ENCODE data around the gene HSD17B8.
A peak's percentile ranks its signal among the peaks of the same experiment; 100 is the strongest.

Gene HSD17B8

DNA sequence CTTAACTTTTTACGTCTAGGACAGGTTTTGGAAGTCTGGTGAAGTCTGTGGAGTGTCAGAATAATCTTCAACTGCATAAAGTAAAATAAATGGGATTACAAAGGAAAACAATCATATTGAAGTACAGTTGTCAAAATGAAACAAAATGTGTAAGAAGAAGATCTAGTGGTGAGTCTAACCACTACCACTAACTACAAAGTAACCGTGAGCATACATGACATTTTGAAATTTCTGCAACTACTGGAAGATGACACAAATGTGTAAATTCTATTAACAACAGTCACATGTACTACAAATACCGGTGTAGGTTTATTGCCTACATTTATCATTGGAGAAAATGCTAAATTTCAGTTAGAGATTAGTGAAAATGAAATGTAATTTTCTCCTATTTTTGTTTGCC, 37.5 kb downstream of the HSD17B8 start:
- no peak for DNase-seq (ENCODE audit: low spot score)

DNA sequence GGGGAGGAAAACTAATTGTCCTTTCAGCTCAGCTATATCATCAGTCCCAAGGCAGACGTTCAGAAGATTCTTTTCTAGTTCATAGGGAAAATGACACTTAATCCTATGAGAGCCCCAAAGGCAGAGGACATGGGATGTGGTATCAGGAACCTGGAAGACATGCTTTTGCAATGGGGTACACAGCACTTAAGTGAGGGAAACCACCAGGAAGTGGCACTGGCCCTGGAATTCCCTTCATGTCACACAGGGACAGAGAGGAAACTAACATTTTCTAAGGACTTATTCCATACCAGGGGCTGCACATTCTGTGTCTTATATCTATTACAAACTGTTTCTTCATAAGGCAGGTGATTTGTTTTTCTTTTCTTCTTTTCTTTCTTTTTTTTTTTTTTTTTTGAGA, 39.0 kb downstream of the HSD17B8 start:
- no peak for DNase-seq (ENCODE audit: low spot score)

DNA sequence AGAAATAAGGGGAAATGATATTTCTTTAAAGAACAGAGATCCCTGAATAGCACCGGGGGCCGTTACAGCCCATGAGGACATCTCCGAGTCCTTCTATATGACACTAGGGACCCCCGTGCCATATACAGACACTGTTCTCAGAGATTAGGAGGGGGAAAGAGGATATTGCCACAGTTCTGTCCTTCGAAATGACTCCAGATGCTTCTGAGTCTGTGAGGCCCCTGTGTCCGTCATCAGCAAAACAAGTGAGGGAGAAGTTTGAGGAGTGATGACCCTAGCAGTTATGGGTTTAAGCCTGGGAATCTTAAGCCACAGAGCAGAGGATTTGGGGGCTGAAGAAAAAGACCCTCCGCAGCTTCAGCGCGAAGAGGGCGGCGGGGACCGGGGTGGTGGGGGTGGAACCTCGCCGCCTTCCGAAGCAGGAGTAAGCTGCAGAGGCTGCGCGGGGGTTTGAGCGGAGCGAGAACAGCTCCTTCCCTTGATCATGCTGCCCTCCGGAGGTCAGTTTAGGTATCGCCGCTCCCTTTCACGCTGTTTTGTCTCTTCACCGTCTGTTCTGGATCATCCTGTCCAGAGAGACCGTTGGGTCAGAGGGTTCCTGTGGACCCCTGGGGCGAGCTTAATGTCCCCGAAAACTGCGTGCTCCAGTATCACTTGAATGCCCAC, 43.7 kb downstream of the HSD17B8 start:
- DNase-seq (ENCODE audit: low spot score) = peak; percentile 91

DNA sequence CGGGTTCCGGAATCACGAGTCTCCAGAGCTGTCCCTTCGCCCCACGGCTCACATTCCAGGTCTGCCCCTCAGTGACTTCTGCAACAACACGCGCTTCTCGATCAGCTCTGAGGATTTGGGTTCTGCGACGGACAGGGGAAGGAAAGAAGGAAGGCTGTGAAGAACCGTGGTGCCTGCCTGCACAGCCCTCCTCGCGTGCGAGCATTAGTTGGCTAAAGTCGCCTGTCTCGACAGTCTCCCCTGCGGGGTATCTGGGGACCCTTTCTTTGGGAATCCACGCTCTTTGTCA, 44.1 kb downstream of the HSD17B8 start:
- DNase-seq (ENCODE audit: low spot score) = no peak

DNA sequence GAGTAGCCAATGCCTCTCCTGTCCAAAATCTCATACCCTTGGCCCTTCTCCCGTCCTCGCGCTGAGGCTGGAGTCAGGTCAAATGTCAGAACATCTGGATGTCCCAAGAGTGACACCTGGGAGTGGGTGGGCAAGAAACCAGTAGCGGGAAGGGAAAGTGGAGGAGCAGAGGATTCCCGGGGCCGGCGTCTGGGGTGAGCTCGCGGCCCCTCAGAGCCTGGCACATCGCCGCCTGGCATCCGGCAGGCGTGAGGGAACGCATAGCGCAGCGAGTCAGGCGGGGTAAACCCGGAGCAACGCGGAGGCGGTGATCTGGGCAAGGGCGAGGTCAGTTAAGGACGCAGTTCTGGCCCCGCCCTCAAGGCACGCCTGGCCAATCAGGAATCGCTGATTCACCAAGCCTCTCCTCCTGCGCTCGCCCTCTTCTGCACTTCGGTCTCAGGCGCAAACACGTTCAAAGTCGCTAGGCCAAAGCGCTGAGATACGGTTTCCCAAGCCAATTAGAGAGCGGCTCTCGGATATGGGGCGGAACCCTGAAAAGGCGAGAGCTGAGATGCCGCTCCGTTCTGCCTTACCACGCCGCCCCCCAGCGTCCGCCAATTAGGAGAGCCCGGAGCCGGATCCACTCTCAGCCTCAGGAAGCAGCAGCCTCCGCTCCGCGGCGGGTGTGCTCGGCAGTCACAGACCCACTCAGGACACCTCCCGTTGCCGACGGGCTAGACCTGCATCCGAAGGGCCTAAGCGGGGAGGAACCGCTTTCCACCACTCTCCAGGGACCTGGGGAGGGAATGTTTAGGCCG, 44.7 kb downstream of the HSD17B8 start:
- peak; percentile 100 for DNase-seq (ENCODE audit: low spot score)

DNA sequence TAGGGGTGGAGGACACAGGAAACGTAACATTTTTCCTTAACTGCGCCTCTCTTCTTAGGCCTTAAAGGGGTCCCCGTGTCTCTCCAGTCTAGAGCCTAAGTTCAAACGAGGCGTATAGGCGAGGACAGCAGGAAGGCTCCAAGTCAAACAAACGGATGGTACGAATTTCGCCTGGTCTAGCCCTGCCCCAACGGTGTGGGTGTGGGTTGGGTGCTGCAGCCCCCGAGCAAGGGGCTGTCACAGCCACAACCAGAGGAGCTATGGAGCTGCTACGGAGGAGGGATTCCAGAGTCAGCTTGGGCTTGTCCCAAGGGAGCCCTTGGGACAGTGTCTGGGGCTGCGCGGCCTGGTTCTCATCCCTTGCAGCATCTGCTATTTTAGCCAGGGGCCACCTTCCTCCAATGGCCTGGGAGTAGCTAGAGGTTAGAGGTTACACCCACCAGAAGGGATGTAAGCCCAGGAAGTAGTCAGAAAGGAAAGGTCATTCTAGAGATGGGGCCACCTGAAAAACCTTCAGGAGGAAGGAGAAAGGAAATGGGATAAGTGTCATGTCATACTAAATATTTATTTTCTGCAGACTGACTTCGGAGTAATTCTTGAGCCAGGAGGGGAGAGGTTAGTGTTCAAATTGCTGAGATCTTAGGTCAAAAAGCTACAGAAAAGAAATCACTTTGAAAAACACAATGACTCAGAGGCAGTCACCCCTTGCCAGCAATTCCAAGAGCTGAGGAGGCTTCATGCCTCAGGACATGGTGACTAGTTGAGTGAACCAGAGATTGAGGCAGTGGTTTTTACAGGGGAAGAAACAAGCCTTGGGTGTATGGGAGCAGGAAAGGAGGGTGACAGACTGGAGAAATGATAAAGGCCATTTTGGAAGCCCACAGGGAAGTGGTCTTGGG, 45.5 kb downstream of the HSD17B8 start:
- DNase-seq (ENCODE audit: low spot score) = no peak

DNA sequence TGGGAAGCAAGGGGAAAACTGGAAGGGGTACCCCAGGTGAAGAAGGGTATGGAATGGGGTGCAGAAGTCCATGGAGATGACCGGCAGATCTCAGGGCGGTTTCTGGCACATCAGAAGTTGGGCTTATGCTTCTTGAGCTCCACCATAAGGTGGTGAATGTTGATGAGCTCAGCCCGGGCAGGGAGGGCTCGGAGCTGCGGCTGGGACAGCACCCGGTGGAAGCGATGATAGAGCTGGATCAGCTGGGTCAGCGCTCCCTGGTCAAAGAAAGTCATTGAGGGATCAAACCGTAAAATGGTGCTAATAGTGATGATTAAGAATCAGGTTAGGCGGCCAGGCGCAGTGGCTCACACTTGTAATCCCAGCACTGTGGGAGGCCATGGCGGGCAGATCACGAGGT, 46.3 kb downstream of the HSD17B8 start:
- no peak for DNase-seq (ENCODE audit: low spot score)

DNA sequence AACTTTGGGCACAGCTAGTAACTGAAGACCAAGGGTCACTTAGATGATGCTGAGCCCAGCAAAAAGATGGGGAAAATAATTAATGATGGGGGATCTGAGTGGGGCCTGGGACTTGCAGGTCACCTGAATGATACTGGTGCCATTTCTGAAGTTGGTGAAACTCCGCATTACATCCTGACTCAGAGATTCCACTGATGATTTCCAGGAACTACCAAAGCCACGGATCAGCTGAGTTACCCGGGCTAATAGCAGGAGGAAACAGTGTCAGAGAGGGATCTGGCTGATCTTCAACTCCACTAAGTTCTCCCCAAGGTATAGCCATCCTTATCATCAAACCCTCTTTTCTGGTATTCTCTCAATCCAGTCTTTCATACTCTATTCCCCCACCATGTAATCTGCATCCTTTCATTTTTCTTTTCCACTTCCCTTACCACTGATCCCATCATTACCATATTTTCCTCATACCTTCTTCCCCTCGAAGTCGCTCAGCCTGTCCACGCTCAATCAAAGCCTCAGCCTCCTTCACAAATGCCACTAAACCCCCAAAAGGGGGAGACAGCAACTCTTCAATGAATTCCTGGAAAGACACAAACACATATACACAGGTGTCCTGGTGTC, 47.0 kb downstream of the HSD17B8 start:
- DNase-seq (ENCODE audit: low spot score) = no peak

DNA sequence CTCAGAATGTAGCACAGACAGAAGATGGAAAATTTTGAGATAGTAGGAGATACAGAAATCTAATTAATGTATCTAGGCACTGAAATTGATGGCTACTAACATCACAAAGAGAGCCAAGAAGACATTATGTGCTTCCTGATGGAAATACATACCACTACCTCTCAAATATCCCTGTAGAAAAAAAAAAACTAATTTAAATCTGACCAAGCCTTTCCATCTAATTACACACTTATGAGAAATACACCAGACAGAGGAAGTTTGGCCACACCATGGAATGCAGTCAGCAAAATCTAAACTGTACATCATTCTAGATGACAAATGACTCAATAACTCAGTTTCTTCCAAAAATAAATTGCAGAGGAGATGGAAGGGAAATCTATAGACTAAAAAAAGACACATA, 48.3 kb downstream of the HSD17B8 start:
- no peak for DNase-seq (ENCODE audit: low spot score)

DNA sequence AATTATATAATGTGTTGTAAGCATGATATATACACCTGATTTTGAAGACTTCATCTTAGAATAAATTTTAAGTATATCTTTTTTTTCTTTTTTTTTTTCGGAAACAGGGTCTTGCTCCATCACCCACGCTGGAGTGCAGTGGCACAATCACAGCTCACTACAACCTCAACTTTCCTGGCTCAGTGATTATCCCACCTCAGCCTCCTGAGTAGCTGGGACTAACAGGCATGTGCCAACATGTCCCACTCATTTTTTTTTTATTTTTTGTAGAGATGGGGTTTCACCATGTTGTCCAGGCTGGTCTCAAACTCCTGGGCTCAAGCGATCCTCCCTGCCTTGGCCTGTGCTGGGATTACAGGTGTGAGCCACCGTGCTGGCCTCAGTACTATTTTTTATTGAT, 50.1 kb downstream of the HSD17B8 start:
- no peak for DNase-seq (ENCODE audit: low spot score)

All from Ammon's horn (tissue), 1 donor.